ENCODE measurements around the gene C12orf75.

C12orf75 gene

GRCh38 chr12:105348142-105348541 lies 17.7 kb downstream of the C12orf75 start:
- H3K4me1 ChIP-seq: peaks cover 3 to 90% (median 54%) of the 10 kb centered on the region in 4 donors
- no peak overlapping the region for H3K4me3 ChIP-seq
- H3K27ac ChIP-seq: no peak overlapping the region
- no peaks in the 10 kb centered on the region for H3K27me3 ChIP-seq
- no peaks in the 10 kb centered on the region for H3K9me3 ChIP-seq
- no peak for DNase-seq
- no peaks in the 10 kb centered on the region for H3K36me3 ChIP-seq
- intact Hi-C loops (cut with DNase I; ENCODE audit: low total_unique reads): no loop called here
- TF ChIP-seq CTCF (IDR thresholded peaks at IDR 0.05): no peak

- no peak for DNase-seq
- H3K36me3 ChIP-seq: no peaks in the 10 kb centered on the region
- peak overlapping the region in 1 of 2 donors; percentile 14 for H3K27ac ChIP-seq
- H3K4me1 ChIP-seq: peaks cover 3 to 90% (median 52%) of the 10 kb centered on the region in 4 donors
- no peaks in the 10 kb centered on the region for H3K27me3 ChIP-seq
- TF ChIP-seq CTCF (IDR thresholded peaks at IDR 0.05): no peak
- H3K4me3 ChIP-seq: no peak overlapping the region
- H3K9me3 ChIP-seq: no peaks in the 10 kb centered on the region
- intact Hi-C loops (cut with DNase I; ENCODE audit: low total_unique reads): no loop called here
Measured at GRCh38 chr12:105348561-105348960, 18.1 kb downstream of the C12orf75 start.

GRCh38 chr12:105349138-105349537 lies 18.6 kb downstream of the C12orf75 start:
- Histone ChIP-seq H3K4me1 (peaks cover 3 to 90% (median 50%) of the 10 kb centered on the region in 4 donors), H3K27me3 (no peaks in the 10 kb centered on the region), H3K27ac (peak overlapping the region; percentile 14 to 35), H3K9me3 (no peaks in the 10 kb centered on the region), H3K4me3 (no peak overlapping the region), H3K36me3 (no peaks in the 10 kb centered on the region)
- intact Hi-C loops (cut with DNase I; ENCODE audit: low total_unique reads): no loop called here
- DNase-seq: no peak
- TF ChIP-seq CTCF (IDR thresholded peaks at IDR 0.05): no peak

- no peak for TF ChIP-seq CTCF (IDR thresholded peaks at IDR 0.05)
- Histone ChIP-seq H3K27ac (peak overlapping the region; percentile 43 to 77), H3K9me3 (no peaks in the 10 kb centered on the region), H3K4me1 (peaks cover 0 to 98% (median 53%) of the 10 kb centered on the region in 4 donors), H3K4me3 (no peak overlapping the region), H3K36me3 (no peaks in the 10 kb centered on the region), H3K27me3 (no peaks in the 10 kb centered on the region)
- intact Hi-C loops (cut with DNase I; ENCODE audit: low total_unique reads): no loop called here
- no peak for DNase-seq
Measured at GRCh38 chr12:105351523-105351922, 21.0 kb downstream of the C12orf75 start.

GRCh38 chr12:105352052-105352451 lies 21.6 kb downstream of the C12orf75 start:
- no peak overlapping the region for H3K4me3 ChIP-seq
- H3K36me3 ChIP-seq: no peaks in the 10 kb centered on the region
- no peaks in the 10 kb centered on the region for H3K27me3 ChIP-seq
- peaks cover 0 to 98% (median 53%) of the 10 kb centered on the region in 4 donors for H3K4me1 ChIP-seq
- H3K27ac ChIP-seq: peak overlapping the region; percentile 43 to 77
- no peak for DNase-seq
- intact Hi-C loops (cut with DNase I; ENCODE audit: low total_unique reads): no loop called here
- H3K9me3 ChIP-seq: no peaks in the 10 kb centered on the region
- no peak for TF ChIP-seq CTCF (IDR thresholded peaks at IDR 0.05)

All from tibial artery (tissue), 4 donors.